Measurements from ENCODE around the gene KCTD1. TPM values are rescaled to one million over a fixed set of nuclear protein-coding genes. Genes with fewer than 3 reads are reported as not detected.

Gene KCTD1
- total and polyA plus RNA-seq, 8 donors = 4.3 to 16.8 (median 8.1) TPM

- TF ChIP-seq CTCF (IDR thresholded peaks at IDR 0.05) = no peak
- Histone ChIP-seq H3K36me3 (no peaks in the 10 kb centered on the region), H3K4me3 (no peak overlapping the region), H3K4me1 (peaks cover 2 to 8% (median 4%) of the 10 kb centered on the region in 3 donors), H3K27ac (no peak overlapping the region), H3K27me3 (no peaks in the 10 kb centered on the region), H3K9me3 (no peaks in the 10 kb centered on the region)
- DNase-seq (no peak), FAIRE-seq (no peak), ATAC-seq (peak in 3 of 4 donors; percentile 50 to 71 (median 67))
- intact Hi-C loops (cut with DNase I) = no loop called here
- 63 to 70% methylated on average over 8 of the region's 8 CpGs for WGBS, 2 donors
Measured at GRCh38 chr18:26506012-26506411, 42.3 kb downstream of the KCTD1 start.

- H3K4me3 ChIP-seq = no peak overlapping the region
- no peak for TF ChIP-seq CTCF (IDR thresholded peaks at IDR 0.05)
- intact Hi-C loops (cut with DNase I) = no loop called here
- ATAC-seq (peak in 2 of 4 donors; percentile 35 to 54), DNase-seq (peak in 2 of 6 donors; percentile 22 to 32), FAIRE-seq (no peak)
- peaks cover 0 to 2% (median 0%) of the 10 kb centered on the region in 3 donors for H3K4me1 ChIP-seq
- H3K27me3 ChIP-seq = no peaks in the 10 kb centered on the region
- no peak overlapping the region for H3K27ac ChIP-seq
- H3K36me3 ChIP-seq = no peaks in the 10 kb centered on the region
- WGBS, 2 donors = 13 to 17% methylated on average over 3 of the region's 3 CpGs
- H3K9me3 ChIP-seq = no peaks in the 10 kb centered on the region
Measured at GRCh38 chr18:26504831-26505230, 43.5 kb downstream of the KCTD1 start.

GRCh38 chr18:26503382-26503781 lies 45.0 kb downstream of the KCTD1 start:
- DNase-seq (no peak), FAIRE-seq (no peak)
- 76 to 78% methylated on average over 7 of the region's 7 CpGs for WGBS, 2 donors

GRCh38 chr18:26502823-26503222 lies 45.5 kb downstream of the KCTD1 start:
- FAIRE-seq = no peak
- intact Hi-C loops (cut with DNase I) = no loop called here
- DNase-seq = no peak
- no peak for ATAC-seq
- H3K36me3 ChIP-seq = no peaks in the 10 kb centered on the region
- WGBS, 2 donors = 89 to 92% methylated on average over 4 of the region's 4 CpGs
- H3K4me3 ChIP-seq = no peak overlapping the region
- peaks cover 0 to 2% (median 0%) of the 10 kb centered on the region in 3 donors for H3K4me1 ChIP-seq
- no peaks in the 10 kb centered on the region for H3K27me3 ChIP-seq
- no peaks in the 10 kb centered on the region for H3K9me3 ChIP-seq
- TF ChIP-seq CTCF (IDR thresholded peaks at IDR 0.05) = no peak
- no peak overlapping the region for H3K27ac ChIP-seq

More at GRCh38 chr18:26503382-26503781, 45.0 kb downstream of the KCTD1 start:
- no peak overlapping the region for H3K27ac ChIP-seq
- intact Hi-C loops (cut with DNase I) = no loop called here
- H3K27me3 ChIP-seq = no peaks in the 10 kb centered on the region
- H3K4me3 ChIP-seq = no peak overlapping the region
- H3K9me3 ChIP-seq = no peaks in the 10 kb centered on the region
- H3K36me3 ChIP-seq = no peaks in the 10 kb centered on the region
- ATAC-seq = peak in 2 of 4 donors; percentile 37 to 43
- no peak for TF ChIP-seq CTCF (IDR thresholded peaks at IDR 0.05)
- H3K4me1 ChIP-seq = peaks cover 0 to 2% (median 0%) of the 10 kb centered on the region in 3 donors

- intact Hi-C loops (cut with DNase I) = no loop called here
Measured at GRCh38 chr18:26497866-26498265, 50.5 kb downstream of the KCTD1 start.

More at GRCh38 chr18:26497866-26498265, 50.5 kb downstream of the KCTD1 start:
- TF ChIP-seq CTCF (IDR thresholded peaks at IDR 0.05) = no peak
- WGBS, 2 donors = 93 to 95% methylated on average over 4 of the region's 4 CpGs
- no peak for FAIRE-seq
- no peaks in the 10 kb centered on the region for H3K36me3 ChIP-seq
- H3K9me3 ChIP-seq = no peaks in the 10 kb centered on the region
- no peak overlapping the region for H3K4me3 ChIP-seq
- H3K4me1 ChIP-seq = no peaks in the 10 kb centered on the region
- H3K27ac ChIP-seq = no peak overlapping the region
- ATAC-seq = no peak
- H3K27me3 ChIP-seq = no peaks in the 10 kb centered on the region
- no peak for DNase-seq

Measured in pancreas (tissue), 10 donors.